HG03064 (cell line): ENCODE measurements around the gene ATF6.

ENCODE experiments used
- ATAC-seq: cut with Tn5 transposase; IDR thresholded peaks from one replicate; pipeline ENCODE4 v1.9.1; 2021; ENCODE audit warnings: low read depth; ENCODE audit not compliant: unreplicated experiment

Gene ATF6

DNA sequence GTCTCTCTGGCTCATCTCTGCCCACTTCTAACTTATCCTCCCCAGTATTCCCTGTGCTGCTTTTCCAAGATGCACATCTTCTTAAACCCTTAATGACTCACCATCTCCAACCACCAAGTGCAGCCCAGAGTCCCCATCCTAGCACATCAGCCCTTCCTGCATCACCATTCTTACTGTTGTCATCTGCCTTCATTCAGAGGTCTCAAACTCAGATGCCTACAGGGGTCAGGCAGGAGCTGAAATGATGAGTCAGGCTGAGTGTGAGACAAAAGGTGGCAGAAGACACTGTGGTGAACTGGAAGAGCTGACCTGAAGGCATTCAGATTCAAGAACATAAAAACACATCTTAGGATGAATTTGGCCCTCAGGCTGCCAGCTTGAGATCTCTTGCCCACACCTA lies 223.0 kb downstream of the ATF6 start:
- ATAC-seq = no peak

DNA sequence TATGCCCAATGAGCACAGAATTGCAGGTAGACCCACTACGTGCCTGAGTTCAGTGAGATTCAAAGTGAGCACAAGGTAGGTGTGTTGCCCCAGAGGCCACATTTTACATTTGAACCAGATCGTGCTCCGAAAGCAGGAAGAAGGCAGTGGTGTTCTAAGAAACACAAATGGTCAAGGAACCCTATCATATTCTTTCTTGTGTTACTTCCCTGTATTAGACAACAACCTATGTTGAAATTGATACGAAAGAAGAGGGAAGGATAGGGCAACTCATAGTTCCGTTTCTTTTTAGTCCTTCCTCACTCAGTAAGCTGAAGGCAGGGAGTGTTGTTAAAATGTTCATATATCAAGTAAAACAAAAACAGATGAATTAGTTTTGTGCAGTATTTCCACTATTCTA lies 223.7 kb downstream of the ATF6 start:
- no peak for ATAC-seq

DNA sequence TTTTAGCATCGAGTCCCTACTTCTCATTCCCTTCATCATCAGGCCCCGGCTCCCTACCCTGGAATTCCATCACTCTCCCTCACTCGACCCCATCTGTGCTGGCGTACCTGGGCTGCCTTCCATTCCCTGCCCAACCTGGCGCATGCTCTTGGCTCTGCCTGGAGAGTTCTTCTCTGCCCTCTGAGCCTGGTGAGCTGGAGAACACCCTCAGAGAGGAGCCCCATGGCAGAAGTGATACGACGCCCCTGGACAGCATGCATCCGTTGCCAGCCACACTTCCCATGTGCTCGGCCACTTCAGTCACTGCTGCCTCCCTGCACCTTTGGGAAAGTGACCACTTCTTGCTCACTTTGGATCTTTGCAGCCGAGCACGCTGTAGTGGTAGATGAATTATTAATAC lies 227.5 kb downstream of the ATF6 start:
- no peak for ATAC-seq

DNA sequence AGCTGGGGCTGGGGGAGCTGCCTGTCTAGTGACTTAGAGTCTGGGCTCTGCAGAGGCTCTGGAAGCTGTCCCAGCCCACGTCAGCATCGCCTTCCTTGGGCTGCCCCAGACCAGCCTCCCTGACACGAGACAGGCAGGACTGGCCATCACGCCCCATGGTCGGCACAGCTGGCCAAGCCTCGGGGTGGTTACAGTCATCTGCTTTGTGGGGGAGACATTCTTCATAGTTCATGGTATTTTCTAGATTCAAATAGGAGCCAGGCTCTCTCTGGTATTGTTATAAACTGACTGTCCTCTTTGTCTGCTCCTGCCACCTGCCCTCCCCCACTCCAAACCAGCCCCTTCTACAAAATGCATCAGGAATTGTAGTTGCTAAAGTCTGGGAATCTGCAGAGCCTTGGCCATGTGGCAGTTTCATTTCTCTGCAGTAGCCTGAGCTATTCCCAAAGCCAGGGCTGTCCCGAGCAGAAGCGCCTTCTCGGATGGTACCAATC lies 228.1 kb downstream of the ATF6 start:
- no peak for ATAC-seq

DNA sequence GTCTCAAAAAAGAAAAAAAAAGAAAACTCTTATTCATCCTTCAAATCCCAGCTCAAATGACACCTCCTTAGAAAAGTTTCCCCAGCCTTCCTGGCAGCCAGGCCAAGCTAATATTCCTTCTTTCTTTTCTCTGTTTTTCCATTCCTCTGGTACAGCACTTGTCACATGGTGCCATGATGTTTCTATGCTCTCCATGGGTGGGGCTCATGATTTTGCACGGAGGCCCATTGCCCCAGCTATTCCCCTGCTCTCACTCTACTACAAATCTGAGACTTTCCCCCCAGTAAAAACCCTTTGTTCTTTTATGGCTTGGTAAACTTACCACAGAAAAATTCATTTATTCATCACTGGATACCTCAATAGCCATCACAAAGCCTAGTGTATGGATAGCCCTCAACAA lies 231.0 kb downstream of the ATF6 start:
- no peak for ATAC-seq

DNA sequence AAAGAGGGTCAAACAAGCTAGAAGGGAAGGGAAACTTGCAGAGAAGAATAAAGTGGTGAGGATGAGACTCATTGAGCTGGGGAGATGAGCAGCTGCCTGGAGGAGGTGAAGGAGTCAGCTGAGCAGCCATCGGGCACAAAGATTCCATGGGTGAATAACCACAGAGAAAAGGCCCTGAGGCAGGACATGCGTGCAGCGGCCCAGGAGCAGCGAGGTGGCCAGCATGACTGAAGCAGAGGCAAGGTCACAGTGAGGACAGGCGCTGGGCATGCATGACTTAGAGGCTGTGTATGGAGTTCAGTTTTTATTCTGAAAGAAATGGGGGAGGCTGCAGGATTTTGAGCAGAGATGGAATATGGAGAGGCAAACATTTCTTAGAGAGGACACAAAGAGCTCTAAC lies 232.7 kb downstream of the ATF6 start:
- ATAC-seq = no peak

DNA sequence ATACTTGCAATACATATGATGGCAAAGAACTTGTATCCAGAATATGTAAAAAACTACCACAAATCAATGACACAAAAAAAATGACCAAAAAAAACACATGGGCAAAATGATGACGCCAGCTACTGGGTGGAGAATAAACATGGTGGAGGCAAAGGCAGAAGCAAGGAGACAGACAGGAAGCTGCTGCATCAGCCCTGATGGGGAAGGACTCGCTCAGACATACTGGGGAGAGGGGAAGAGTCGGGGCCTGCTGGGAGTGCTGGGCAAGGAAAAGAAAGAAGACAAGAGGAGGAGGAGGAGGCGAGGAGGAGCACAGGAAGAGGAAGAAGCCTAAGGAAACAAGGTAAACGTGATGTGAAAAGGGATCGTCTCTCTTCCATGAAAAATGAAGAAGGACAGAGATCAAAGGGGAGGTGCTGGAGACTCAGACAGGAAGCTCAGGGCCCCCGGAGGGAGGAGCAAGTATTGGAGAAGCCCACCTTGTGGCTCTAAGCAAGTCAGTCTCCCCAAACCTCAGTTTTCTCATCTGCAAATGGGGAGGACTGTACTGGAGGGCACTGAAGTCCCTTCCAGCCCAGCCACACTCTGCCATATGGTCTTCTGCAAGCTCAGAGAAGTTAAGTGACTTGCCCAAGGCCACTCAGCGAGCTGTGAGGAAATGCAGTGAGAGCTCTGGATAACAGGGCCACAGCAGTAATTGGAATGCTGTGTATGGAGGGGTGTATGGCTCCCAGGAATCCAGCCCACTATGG lies 233.4 kb downstream of the ATF6 start:
- ATAC-seq = no peak

DNA sequence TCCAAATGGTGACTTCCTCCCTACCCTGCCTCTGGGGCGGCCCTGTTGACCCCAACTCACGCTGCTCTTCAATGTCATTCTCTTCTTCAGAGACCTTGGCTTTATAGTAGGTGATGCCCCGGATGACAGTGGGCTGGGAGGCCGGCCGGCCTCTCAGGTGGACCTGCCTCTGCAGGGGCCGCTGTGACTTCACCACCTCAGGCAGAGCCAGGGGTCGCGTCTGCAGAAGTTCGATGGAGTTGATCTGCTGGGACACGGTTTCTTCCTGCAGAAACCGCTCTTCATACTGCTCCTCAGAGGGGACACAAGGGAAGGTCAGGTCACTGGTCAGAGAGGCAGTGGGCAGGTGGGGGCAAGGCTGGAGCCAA lies 233.9 kb downstream of the ATF6 start:
- ATAC-seq = no peak

DNA sequence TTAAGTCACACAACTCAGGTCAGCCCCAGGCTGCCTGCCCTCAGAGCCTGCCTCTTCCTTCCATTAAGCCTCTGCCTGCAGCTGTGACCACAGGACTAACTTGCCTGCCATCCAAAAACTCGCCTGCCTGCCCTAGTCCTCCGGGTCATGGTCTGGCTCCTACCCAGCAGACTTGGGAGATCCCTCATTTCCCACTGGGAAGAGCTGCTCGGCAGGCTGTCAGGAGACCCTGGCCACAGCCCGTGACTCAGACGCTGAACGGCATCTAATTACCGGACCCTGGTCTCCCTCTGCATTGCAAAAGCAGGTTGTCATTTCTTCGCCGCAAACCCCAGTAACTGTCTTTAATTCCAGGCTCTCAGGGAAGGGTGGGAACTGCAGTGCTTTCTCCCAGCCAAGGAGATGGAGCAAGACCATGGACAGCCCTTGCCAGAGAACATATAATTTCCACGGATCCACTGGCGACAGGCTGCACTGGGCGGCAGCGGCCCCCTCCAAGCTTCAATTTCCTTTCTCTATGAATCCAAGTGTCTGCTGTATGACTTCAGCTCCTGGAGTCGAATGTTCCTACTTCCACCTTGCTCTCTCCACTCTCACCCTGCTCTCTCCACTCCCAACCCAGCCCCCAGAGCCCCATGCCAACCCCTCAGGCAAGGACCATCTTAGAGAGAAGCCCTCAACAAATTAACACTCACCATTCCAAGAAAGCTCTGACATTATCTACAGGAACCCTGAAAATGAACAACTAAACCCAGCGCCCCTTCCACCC lies 237.1 kb downstream of the ATF6 start:
- ATAC-seq = no peak

DNA sequence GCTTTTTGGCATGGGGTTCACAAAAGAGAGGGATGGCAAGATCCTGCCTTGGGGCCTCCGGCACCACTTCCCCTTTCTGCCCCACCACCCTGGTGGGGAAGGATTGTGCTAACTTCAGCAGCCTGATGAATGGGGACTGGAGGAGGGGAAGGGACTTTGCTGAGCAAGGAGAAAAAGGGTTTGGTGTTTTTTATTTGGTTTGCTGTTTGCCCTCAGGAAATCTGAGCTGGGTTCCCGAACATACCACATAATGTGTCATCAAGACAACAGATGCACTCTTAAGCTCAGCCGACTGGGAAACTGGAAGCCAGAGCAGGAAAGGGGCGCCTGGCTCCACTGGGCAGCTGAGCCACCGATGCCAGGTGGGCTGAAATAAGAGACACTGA lies 237.7 kb downstream of the ATF6 start:
- no peak for ATAC-seq

DNA sequence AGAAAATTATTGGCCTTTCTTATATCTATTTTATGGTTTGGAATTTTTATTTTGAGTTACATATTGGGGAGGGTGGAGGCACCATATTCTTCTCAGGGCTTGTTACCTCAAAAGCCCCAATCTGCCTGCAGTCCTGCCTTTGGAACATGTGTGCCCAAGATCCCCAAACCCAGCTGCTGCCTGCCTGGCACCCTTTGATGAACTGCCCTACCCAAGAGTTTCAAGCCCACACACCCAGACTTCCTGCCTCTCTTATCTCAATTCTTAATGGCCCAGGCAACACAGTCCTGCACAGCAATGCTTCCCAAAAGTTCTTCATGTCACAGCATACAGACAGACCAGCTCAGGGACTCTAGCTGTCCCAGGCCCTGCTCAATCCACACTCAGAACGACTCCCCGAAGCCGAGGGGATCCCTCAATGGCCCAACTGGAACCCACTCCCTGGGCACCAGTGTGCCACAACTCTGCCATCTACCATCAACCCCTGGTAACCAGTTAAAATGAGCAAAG lies 238.4 kb downstream of the ATF6 start:
- ATAC-seq = no peak

DNA sequence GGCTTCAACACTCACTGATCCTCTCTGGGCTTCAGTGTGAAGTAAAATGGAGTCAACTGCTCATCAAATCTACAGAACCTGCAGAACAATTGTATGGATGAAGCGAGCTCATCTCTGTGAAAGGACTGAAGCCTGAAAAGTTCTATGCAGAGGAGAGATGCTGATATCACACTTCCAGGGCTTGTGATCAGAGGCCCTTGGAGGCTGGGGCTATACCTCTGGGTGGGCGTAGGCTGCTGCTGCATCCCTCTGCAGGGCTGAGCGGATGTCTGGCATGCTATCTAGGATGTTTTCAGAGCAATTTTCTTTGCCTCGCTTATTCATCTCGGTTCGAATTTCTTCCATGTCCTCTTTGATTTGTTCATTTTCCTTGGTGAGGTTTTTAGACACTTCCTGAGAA lies 240.0 kb downstream of the ATF6 start:
- no peak for ATAC-seq

DNA sequence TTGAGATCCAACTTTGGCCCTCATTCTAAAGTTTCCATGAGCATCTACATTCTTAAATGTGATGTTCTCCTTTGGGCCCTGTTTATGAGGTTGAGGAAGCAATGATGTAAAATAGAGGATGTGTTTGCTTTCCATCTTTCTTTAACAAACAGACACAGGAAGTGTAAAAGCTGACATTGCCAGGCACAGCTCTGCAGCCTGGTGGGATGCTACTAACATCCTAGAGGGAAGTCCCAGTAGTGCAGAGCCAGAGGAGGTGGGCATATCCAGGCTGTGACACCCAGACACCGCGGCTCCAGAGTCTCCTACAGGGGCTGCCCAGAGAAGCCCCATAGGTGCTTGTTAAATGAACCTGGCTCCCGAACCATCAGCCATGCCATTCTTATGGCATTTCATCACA lies 241.3 kb downstream of the ATF6 start:
- ATAC-seq = no peak

DNA sequence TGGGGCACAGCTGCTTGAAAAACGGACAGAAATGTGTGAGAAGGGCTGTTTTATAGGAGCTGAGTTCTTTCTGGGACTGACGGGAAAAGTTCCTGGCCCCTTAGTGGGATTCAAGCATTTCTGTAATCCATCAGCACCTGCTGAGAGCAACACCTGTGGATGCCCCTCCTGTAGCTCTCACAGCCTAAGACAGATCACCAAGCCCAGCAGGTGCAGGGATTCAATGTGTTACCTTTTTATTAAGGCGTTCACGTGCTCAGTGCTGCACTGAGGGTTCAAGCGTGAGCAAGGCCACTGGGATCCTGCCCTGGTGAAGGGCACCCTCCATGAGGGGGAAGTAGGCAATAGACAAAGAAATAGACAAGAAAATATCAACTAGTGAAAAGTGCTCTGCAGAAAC lies 242.7 kb downstream of the ATF6 start:
- no peak for ATAC-seq

DNA sequence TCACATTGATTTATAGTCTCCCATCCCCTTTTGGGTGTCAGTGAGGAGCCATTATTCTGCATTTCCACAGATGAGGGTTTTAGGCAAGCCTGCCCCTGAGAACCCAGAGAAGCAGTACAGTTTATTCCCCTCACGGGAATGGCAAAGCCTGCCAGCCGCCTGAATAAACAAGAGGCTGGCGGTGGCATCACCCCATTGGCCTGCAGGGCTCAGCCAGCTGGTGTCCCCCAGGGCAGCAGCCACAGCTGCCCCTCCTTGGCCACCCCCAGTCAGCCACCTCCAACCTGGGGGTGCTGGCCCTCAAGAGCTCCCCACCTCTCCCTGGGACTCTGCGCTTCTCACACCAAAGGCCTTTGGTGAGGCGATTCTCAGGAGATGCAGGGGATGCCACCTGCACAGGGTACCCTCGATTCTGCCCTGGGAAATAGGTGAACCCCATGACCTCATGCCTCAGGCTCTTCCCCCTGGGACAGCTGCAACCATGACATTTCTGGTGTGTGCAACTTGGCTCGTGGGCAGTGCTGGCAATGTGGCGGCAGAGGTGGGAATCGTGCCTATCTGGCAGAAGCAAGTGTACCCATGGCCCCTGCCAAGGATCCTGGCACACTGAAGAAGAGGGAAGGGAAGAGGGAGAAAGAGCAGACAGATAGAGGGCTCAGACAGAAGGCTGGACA lies 243.5 kb downstream of the ATF6 start:
- ATAC-seq = no peak

DNA sequence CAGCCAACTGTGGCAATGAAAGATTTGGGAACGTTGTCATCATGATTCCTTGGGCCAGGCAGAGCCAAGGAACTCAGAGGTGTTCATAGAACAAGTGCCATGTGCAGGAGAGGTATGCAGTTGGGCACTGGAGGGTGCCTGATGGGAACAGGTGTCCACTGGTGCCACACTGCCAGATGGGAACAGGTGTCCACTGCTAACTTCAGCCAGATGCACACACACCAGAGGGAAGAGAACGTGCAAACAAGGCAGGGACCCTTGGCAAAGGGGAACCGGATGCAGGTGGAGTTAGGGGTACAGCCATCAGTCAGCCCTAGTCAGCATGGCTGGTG lies 244.0 kb downstream of the ATF6 start:
- ATAC-seq = no peak

DNA sequence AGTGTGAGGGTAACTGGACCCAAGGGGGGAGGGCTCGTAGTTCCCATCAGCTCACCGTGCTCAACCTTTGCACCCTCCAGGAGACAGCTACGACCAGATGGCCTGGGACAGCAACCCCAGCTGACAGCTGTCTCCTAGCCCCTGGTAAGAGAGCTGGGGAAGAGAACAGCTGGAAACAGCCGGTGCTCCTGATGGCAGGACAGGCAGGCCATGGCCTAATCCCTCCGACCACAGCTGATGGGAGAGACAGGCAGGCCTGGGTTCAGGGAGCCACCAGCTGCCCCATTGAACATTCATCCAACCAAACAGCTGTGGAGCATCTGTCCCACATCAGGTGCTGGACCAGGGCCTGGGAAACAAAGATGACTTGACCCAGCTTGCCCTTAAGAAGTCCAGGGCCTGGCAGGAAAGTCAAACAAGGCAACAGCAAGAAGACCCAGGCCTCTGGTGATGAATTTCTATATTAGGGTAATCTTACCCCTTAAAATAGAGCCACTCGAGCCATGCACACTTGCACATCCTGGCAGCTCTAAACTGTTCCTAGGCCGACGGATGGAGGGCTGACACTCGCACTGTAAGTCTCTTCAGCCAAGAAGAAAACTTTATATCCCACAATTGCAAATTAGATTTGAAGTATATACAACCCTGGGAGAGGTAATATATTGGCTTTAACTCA lies 245.4 kb downstream of the ATF6 start:
- ATAC-seq = no peak

DNA sequence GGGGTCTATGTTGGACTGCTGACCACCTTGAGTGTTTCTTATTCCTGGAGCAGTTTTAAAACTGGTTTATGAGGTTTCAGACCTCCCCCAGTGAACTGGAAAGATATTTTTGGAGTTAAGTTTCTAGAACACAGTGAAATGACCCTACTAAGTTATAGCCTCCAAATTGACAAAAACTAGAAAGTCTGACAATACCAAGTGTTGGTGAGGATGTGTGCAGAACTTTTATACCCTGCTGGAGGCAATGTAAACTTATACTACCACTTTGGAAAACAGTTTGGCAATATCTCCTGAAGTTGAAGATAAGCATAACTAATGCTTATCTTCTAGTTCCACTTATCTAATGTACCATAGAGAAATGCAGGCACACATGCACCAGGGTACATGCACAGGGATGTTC lies 247.2 kb downstream of the ATF6 start:
- ATAC-seq = no peak
